ENCODE results near the gene ULK4. TPM values are rescaled to one million over a fixed set of nuclear protein-coding genes. Genes with fewer than 3 reads are reported as not detected.

Gene ULK4
- polyA plus RNA-seq, 4 donors = 1.1 to 2.8 (median 1.8) TPM

DNA sequence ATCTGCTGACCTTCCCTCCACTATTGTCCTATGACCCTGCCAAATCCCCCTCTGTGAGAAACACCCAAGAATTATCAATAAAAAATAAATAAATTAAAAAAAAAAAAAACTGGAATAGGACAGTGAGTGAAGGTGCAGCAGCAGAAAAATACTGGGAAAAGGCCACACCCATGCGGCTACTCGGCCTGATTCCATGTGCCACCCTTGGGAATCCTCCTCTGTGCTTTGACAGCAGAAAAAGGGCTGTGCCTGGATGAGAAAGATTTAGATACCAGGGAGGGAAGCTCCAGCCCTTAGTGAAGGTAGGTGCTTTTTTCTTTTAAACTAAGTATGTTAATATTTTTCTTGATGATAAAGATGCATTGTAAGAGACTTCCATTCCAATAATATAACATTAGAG is 654.8 kb downstream of the ULK4 start:
- WGBS, 3 donors = 80 to 91% (median 83%) methylated on average over 2 of the region's 2 CpGs

DNA sequence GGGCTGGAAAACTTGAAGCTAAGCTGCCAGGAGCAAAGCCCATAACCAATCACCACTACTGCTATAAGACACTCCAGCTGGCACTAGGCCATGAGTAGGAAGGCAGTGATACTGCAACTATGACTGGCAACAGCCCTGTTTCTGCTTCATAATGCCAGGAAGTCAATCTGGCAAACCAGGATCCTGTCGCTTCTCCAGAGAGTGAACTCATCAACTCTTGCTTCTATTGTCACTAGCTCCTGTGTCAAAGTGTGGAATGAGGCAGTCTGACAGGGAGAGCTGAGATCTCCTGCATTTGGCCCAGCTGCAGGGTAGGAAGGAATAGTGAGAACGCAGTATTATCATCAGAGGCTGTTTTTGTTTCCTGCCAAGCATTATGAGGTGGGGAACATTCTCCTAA is 657.3 kb downstream of the ULK4 start:
- Histone ChIP-seq H3K27ac (ENCODE audit: low read depth in 1 of 3, low read length in 2 of 3) (no peak overlapping the region), H3K4me3 (ENCODE audit: low read depth in 1 of 3, low read length in 3 of 3) (no peak overlapping the region), H3K27me3 (ENCODE audit: control insufficient read depth in 3 of 3, insufficient read depth in 3 of 3, low read length in 3 of 3) (no peaks in the 10 kb centered on the region), H3K36me3 (ENCODE audit: control insufficient read depth in 3 of 3, insufficient read depth in 2 of 3, low read depth in 1 of 3, low read length in 3 of 3) (no peaks in the 10 kb centered on the region), H3K4me1 (ENCODE audit: control insufficient read depth in 3 of 3, insufficient read depth in 2 of 3, low read depth in 1 of 3, low read length in 2 of 3) (no peaks in the 10 kb centered on the region), H3K9me3 (ENCODE audit: control insufficient read depth in 2 of 2, insufficient read depth in 1 of 2, low read depth in 1 of 2, low read length in 1 of 2) (no peaks in the 10 kb centered on the region)
- FAIRE-seq (no peak), DNase-seq (no peak)
- WGBS, 3 donors = 66 to 74% (median 73%) methylated on average over 2 of the region's 2 CpGs

More for the DNA sequence above, 654.8 kb downstream of the ULK4 start:
- H3K36me3 ChIP-seq (ENCODE audit: control insufficient read depth in 3 of 3, insufficient read depth in 2 of 3, low read depth in 1 of 3, low read length in 3 of 3) = no peaks in the 10 kb centered on the region
- H3K9me3 ChIP-seq (ENCODE audit: control insufficient read depth in 2 of 2, insufficient read depth in 1 of 2, low read depth in 1 of 2, low read length in 1 of 2) = no peaks in the 10 kb centered on the region
- no peak overlapping the region for H3K27ac ChIP-seq (ENCODE audit: low read depth in 1 of 3, low read length in 2 of 3)
- H3K4me1 ChIP-seq (ENCODE audit: control insufficient read depth in 3 of 3, insufficient read depth in 2 of 3, low read depth in 1 of 3, low read length in 2 of 3) = no peaks in the 10 kb centered on the region
- H3K27me3 ChIP-seq (ENCODE audit: control insufficient read depth in 3 of 3, insufficient read depth in 3 of 3, low read length in 3 of 3) = no peaks in the 10 kb centered on the region
- FAIRE-seq (no peak), DNase-seq (no peak)
- no peak overlapping the region for H3K4me3 ChIP-seq (ENCODE audit: low read depth in 1 of 3, low read length in 3 of 3)

DNA sequence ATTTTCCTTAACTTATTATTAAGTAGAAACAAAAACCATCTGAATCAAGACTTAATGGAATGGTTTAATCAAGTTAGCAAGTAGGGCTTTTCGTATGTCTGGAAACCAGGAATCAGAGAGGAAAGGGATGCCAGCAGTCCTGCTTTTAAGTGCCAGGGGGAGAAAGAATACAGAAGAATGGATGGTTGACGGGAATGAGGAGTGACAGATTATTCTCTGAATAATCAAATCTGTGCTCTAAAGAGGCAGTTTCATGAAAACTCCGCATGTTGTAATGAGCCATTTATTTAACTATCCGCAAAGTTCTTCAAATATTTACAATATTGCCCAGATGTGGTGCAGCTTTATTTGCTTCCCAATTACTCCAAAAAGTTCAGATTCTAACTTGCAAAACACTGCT is 659.6 kb downstream of the ULK4 start:
- no peak overlapping the region for H3K27ac ChIP-seq (ENCODE audit: low read depth in 1 of 3, low read length in 2 of 3)
- FAIRE-seq = no peak
- H3K9me3 ChIP-seq (ENCODE audit: control insufficient read depth in 2 of 2, insufficient read depth in 1 of 2, low read depth in 1 of 2, low read length in 1 of 2) = no peaks in the 10 kb centered on the region
- 77 to 87% (median 83%) methylated on average over 4 of the region's 4 CpGs for WGBS, 3 donors
- H3K36me3 ChIP-seq (ENCODE audit: control insufficient read depth in 3 of 3, insufficient read depth in 2 of 3, low read depth in 1 of 3, low read length in 3 of 3) = no peaks in the 10 kb centered on the region
- H3K4me1 ChIP-seq (ENCODE audit: control insufficient read depth in 3 of 3, insufficient read depth in 2 of 3, low read depth in 1 of 3, low read length in 2 of 3) = no peaks in the 10 kb centered on the region
- no peak overlapping the region for H3K4me3 ChIP-seq (ENCODE audit: low read depth in 1 of 3, low read length in 3 of 3)
- DNase-seq = no peak
- no peaks in the 10 kb centered on the region for H3K27me3 ChIP-seq (ENCODE audit: control insufficient read depth in 3 of 3, insufficient read depth in 3 of 3, low read length in 3 of 3)

DNA sequence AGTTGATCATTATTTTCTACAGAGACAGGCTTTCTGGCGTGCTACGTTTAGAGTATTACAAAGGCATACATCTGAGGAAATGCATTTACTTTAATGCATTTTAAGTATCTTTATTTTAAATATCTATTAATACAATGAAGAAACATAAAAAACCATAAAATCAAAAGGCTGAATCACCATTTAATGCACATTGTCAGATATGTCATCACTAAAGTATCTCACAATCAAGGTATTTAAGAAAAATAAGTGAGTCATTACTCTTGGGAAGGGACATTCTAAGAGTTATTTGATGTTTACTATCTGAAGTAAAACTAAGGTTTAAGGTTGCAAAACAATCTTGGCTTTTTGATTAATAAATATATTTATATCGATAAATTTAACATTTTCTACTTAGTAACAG is 660.4 kb downstream of the ULK4 start:
- no peak for DNase-seq
- no peak for FAIRE-seq
- Histone ChIP-seq H3K4me3 (ENCODE audit: low read depth in 1 of 3, low read length in 3 of 3) (no peak overlapping the region), H3K27me3 (ENCODE audit: control insufficient read depth in 3 of 3, insufficient read depth in 3 of 3, low read length in 3 of 3) (no peaks in the 10 kb centered on the region), H3K27ac (ENCODE audit: low read depth in 1 of 3, low read length in 2 of 3) (no peak overlapping the region), H3K4me1 (ENCODE audit: control insufficient read depth in 3 of 3, insufficient read depth in 2 of 3, low read depth in 1 of 3, low read length in 2 of 3) (no peaks in the 10 kb centered on the region), H3K9me3 (ENCODE audit: control insufficient read depth in 2 of 2, insufficient read depth in 1 of 2, low read depth in 1 of 2, low read length in 1 of 2) (no peaks in the 10 kb centered on the region), H3K36me3 (ENCODE audit: control insufficient read depth in 3 of 3, insufficient read depth in 2 of 3, low read depth in 1 of 3, low read length in 3 of 3) (no peaks in the 10 kb centered on the region)
- WGBS, 3 donors = 91 to 96% (median 96%) methylated on average over 3 of the region's 3 CpGs

DNA sequence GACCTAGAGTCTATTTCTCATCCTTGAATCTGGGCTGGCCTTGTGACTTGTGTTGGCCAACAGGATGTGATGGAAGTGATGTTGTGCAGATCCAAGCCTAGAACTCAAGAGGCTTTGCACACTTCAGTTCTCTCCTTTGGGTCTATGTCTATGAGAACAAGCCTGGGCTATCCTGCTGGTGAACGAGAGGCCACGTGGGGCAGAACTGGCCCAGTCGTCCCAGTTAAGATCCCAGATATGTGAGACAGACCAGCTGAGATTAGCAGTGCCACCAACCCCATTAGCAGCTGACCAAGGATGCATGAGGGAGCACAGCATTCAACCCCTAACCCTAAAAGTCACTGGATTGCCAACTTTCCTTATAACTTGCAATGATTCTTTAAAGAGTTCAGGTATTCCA is 662.9 kb downstream of the ULK4 start:
- H3K9me3 ChIP-seq (ENCODE audit: control insufficient read depth in 2 of 2, insufficient read depth in 1 of 2, low read depth in 1 of 2, low read length in 1 of 2) = no peaks in the 10 kb centered on the region
- H3K4me1 ChIP-seq (ENCODE audit: control insufficient read depth in 3 of 3, insufficient read depth in 2 of 3, low read depth in 1 of 3, low read length in 2 of 3) = no peaks in the 10 kb centered on the region
- no peak overlapping the region for H3K27ac ChIP-seq (ENCODE audit: low read depth in 1 of 3, low read length in 2 of 3)
- H3K27me3 ChIP-seq (ENCODE audit: control insufficient read depth in 3 of 3, insufficient read depth in 3 of 3, low read length in 3 of 3) = no peaks in the 10 kb centered on the region
- no peak overlapping the region for H3K4me3 ChIP-seq (ENCODE audit: low read depth in 1 of 3, low read length in 3 of 3)
- H3K36me3 ChIP-seq (ENCODE audit: control insufficient read depth in 3 of 3, insufficient read depth in 2 of 3, low read depth in 1 of 3, low read length in 3 of 3) = no peaks in the 10 kb centered on the region
- 92 to 95% (median 95%) methylated on average over 3 of the region's 3 CpGs for WGBS, 3 donors
- FAIRE-seq (no peak), DNase-seq (no peak)

DNA sequence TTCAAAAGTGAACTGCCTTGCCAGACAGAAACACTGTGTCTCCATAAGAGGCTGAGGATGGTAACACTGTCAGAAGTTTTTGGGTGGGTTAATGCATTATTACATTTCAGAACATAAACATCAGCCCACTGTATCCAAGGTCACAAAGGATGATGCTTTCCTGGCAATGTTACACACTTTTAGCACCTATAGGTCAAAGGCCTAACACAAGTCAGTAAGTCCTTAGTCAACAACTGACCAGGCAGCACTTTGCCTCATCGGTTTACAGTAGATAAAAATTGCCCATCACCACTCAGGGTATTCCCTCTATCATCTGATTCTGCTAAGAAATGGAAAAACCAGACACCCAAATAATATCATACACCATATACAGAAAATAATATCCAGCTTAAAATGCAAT is 664.2 kb downstream of the ULK4 start:
- Histone ChIP-seq H3K4me1 (ENCODE audit: control insufficient read depth in 3 of 3, insufficient read depth in 2 of 3, low read depth in 1 of 3, low read length in 2 of 3) (no peaks in the 10 kb centered on the region), H3K27ac (ENCODE audit: low read depth in 1 of 3, low read length in 2 of 3) (no peak overlapping the region), H3K36me3 (ENCODE audit: control insufficient read depth in 3 of 3, insufficient read depth in 2 of 3, low read depth in 1 of 3, low read length in 3 of 3) (no peaks in the 10 kb centered on the region), H3K4me3 (ENCODE audit: low read depth in 1 of 3, low read length in 3 of 3) (no peak overlapping the region), H3K27me3 (ENCODE audit: control insufficient read depth in 3 of 3, insufficient read depth in 3 of 3, low read length in 3 of 3) (no peaks in the 10 kb centered on the region), H3K9me3 (ENCODE audit: control insufficient read depth in 2 of 2, insufficient read depth in 1 of 2, low read depth in 1 of 2, low read length in 1 of 2) (no peaks in the 10 kb centered on the region)
- DNase-seq (no peak), FAIRE-seq (no peak)
- 38 to 70% (median 53%) methylated on average over 1 of the region's 1 CpG for WGBS, 3 donors

DNA sequence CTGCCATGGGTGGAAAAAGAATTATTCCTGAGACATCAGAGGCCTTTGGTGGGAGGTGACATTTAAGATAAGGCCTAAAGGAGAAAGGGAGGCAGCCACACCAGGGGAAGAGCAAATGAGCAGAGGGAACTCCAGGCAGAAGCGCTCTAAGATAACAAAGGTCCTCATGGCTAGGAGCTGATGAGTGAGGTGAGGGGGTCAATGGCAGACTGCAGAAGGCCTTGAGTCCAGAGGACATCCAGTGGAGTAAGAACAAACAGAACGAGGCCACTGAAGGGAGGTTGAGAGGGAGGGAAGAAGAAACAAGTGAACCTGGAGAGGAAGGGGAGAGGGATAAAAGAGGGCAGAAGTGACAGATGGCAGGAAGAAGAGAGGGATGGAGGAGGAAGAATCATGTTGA is 665.3 kb downstream of the ULK4 start:
- H3K9me3 ChIP-seq (ENCODE audit: control insufficient read depth in 2 of 2, insufficient read depth in 1 of 2, low read depth in 1 of 2, low read length in 1 of 2) = no peaks in the 10 kb centered on the region
- H3K4me1 ChIP-seq (ENCODE audit: control insufficient read depth in 3 of 3, insufficient read depth in 2 of 3, low read depth in 1 of 3, low read length in 2 of 3) = no peaks in the 10 kb centered on the region
- no peak overlapping the region for H3K27ac ChIP-seq (ENCODE audit: low read depth in 1 of 3, low read length in 2 of 3)
- H3K4me3 ChIP-seq (ENCODE audit: low read depth in 1 of 3, low read length in 3 of 3) = no peak overlapping the region
- 86 to 90% (median 89%) methylated on average over 2 of the region's 2 CpGs for WGBS, 3 donors
- no peaks in the 10 kb centered on the region for H3K36me3 ChIP-seq (ENCODE audit: control insufficient read depth in 3 of 3, insufficient read depth in 2 of 3, low read depth in 1 of 3, low read length in 3 of 3)
- no peak for DNase-seq
- no peak for FAIRE-seq
- H3K27me3 ChIP-seq (ENCODE audit: control insufficient read depth in 3 of 3, insufficient read depth in 3 of 3, low read length in 3 of 3) = no peaks in the 10 kb centered on the region

DNA sequence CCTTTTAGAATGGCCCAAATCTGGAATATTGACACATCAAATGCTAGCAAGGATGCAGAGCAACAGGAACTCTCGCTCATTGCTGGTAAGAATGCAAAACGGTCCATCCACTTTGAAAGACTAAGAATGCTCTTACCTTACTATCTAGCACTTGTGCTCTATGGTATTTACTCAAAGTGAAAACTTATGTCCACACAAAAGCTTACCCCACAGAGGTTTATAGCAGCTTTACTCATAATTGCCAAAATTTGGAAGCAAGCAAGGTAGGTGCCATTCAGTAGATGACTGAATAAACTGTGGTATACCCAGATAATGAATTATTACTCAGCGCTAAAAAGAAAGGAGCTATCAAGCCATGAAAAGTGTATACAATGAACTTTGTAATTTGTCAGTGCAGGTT is 666.2 kb downstream of the ULK4 start:
- H3K27ac ChIP-seq (ENCODE audit: low read depth in 1 of 3, low read length in 2 of 3) = no peak overlapping the region
- 54 to 86% (median 72%) methylated on average over 3 of the region's 3 CpGs for WGBS, 3 donors
- no peak for DNase-seq
- no peaks in the 10 kb centered on the region for H3K4me1 ChIP-seq (ENCODE audit: control insufficient read depth in 3 of 3, insufficient read depth in 2 of 3, low read depth in 1 of 3, low read length in 2 of 3)
- H3K36me3 ChIP-seq (ENCODE audit: control insufficient read depth in 3 of 3, insufficient read depth in 2 of 3, low read depth in 1 of 3, low read length in 3 of 3) = no peaks in the 10 kb centered on the region
- no peak for FAIRE-seq
- no peaks in the 10 kb centered on the region for H3K9me3 ChIP-seq (ENCODE audit: control insufficient read depth in 2 of 2, insufficient read depth in 1 of 2, low read depth in 1 of 2, low read length in 1 of 2)
- no peak overlapping the region for H3K4me3 ChIP-seq (ENCODE audit: low read depth in 1 of 3, low read length in 3 of 3)
- H3K27me3 ChIP-seq (ENCODE audit: control insufficient read depth in 3 of 3, insufficient read depth in 3 of 3, low read length in 3 of 3) = no peaks in the 10 kb centered on the region

DNA sequence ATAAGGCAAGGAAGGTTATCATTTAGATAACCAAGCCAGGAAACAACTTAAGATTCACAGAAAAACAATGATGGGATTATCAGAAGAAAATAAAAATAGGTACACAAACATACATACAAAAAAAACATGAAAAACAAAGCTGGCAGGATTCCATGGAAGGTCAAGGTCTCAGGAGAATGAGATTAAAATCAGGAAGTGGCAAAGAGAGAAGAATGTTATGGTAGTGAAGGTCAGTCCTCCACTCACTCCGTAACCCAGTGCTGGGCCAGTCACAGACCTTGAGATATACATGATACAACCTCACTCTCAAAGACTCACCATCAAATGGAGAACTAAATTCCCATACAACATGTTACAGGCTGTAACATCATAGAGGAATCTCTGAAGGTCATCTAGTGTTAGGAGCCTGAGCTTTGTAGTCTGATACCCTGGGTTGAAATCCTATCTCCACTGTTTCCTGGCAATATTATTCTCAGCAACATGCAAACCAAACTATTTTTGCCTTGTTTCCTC is 668.7 kb downstream of the ULK4 start:
- DNase-seq (no peak), FAIRE-seq (no peak)
- Histone ChIP-seq H3K4me1 (ENCODE audit: control insufficient read depth in 3 of 3, insufficient read depth in 2 of 3, low read depth in 1 of 3, low read length in 2 of 3) (no peaks in the 10 kb centered on the region), H3K9me3 (ENCODE audit: control insufficient read depth in 2 of 2, insufficient read depth in 1 of 2, low read depth in 1 of 2, low read length in 1 of 2) (no peaks in the 10 kb centered on the region), H3K4me3 (ENCODE audit: low read depth in 1 of 3, low read length in 3 of 3) (no peak overlapping the region), H3K36me3 (ENCODE audit: control insufficient read depth in 3 of 3, insufficient read depth in 2 of 3, low read depth in 1 of 3, low read length in 3 of 3) (no peaks in the 10 kb centered on the region), H3K27ac (ENCODE audit: low read depth in 1 of 3, low read length in 2 of 3) (no peak overlapping the region), H3K27me3 (ENCODE audit: control insufficient read depth in 3 of 3, insufficient read depth in 3 of 3, low read length in 3 of 3) (no peaks in the 10 kb centered on the region)
- WGBS, 3 donors = 81 to 94% (median 94%) methylated on average over 1 of the region's 1 CpG
